HG03439 (cell line): Measurements from ENCODE around the gene MSL1.
A peak's percentile ranks its signal among the peaks of the same experiment; 100 is the strongest.

Experiments used
- ATAC-seq: cut with Tn5 transposase; IDR thresholded peaks from one replicate; pipeline ENCODE4 v1.9.1; 2021; ENCODE audit warnings: mild to moderate bottlenecking, moderate library complexity; ENCODE audit not compliant: unreplicated experiment

MSL1 gene

GRCh38 chr17:40103688-40104087 lies 18.1 kb upstream of the MSL1 start:
- no peak for ATAC-seq

- ATAC-seq, result no peak
These were observed 16.9 kb upstream of the MSL1 start for GRCh38 chr17:40104594-40105486.

DNA sequence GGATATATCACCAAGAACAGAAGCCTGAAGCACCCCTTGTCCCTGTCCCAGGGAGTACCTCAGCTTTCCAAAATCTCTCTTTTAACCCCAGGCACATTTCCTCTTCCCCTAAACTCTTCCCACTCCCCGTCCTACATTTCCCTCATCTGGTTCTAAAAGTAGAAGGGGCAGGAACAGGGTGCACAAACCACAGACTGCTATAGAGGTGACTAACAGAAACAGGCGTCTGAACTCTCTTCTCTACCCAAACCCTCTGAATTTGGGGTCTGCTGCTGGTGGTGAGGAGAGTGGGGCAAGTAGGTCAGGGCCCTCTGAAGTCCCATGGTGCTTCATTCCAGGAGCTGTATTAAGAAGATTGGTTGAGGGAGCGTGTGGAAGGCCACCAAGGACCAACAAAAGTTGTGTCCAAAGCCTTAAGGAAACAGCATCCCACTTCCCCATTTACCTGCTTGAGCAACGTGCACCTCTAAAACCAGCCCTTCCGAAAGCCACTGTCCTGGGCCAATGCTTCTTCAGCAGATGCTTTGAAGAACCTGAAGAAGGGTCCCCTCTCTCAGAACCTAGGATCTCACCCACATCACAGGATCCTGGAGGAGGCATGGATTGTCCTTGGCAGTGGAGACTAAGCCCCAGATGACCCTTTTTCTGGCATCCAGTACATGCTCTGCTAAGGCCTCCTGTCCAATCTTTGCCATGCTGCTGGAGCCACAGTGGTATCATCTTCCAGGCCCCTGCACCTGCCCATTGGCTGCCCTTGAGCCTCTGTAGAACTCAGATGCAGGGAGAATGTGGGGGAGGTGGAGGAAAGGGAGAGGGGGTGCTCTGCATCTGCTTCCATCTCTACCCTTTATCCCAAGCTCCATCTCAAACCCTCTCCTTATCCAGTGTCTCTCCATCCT lies 15.7 kb upstream of the MSL1 start:
- no peak for ATAC-seq

- ATAC-seq, result no peak
These were observed 14.8 kb upstream of the MSL1 start for GRCh38 chr17:40106760-40107521.

- no peak for ATAC-seq
These were observed 14.1 kb upstream of the MSL1 start for GRCh38 chr17:40107522-40108174.

DNA sequence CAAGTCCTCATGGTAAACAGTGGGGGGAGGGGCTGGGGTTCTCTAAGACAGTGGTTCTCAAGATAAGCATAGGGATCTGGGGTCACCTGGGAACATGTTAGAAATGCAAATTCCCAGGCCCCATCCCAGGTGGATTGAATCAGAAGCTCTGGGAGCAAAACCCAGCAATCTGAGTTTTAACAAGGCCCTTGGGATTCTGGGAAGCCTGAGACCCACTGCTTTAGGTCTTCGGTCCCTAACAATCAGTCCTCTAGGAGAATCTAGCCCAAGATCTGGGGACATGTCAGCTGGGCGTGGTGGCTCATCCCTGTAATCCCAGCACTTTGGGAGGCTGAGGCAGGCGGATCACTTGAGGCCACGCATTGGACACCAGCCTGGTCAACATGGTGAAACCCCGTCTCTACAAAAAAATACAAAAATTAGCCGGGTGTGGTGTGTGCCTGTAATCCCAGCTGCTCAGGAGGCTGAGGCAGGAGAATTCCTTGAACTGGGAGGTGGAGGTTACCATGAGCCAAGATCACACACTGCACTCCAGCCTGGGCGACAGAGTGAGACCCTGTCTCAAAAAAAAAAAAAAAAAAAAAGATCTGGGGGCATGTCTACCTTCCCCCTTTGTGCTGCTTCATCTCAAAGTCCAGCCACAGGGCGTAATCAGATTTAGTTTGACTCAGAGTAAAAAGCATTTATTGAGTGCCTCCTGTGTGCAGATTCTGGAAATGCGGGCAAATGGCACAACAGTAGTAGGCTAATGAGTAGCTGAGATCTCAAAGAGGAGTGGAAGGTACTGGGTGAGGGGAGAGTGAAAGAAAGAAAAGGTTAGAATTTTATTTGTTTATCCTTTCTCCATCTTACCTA lies 12.6 kb upstream of the MSL1 start:
- ATAC-seq, result no peak

DNA sequence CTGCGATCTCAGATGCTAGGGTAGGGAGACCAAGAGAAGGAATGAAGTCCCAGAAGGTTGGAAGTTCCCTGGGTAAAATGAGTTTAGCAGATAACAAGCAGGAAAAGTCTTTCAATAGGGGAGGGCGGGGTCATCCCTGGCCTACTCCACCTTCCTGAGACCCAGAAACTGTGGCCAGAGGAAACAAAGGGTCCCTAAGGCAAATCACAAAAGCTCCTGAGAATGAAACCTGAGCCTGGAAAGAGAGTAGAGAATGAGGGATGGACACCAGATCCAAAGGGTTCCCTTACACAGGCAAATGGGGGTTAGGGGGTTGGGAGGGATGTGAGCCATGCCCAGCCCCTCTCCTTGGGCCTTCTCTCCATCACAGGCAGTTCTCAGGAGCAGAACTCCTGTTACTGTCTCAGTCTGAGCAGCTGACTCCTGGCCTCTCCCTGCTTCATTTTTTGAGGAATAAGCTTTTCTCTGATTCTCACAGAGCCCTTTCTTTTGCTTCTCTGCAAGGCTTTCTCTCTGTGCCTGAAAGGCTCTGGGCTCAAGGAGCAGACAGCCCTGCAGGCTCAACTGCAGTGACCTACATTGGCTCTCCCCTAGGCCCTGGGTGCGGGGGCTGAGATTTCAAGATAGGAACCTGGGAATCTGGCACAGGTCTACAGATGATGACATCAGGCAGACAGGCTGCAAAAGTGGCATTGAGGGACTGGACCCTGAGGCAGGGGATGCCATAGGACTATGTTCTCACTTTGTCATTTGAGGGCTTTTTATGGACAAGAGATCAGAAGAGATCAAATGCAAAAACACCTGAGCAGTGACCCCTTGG lies 11.5 kb upstream of the MSL1 start:
- ATAC-seq, result no peak

DNA sequence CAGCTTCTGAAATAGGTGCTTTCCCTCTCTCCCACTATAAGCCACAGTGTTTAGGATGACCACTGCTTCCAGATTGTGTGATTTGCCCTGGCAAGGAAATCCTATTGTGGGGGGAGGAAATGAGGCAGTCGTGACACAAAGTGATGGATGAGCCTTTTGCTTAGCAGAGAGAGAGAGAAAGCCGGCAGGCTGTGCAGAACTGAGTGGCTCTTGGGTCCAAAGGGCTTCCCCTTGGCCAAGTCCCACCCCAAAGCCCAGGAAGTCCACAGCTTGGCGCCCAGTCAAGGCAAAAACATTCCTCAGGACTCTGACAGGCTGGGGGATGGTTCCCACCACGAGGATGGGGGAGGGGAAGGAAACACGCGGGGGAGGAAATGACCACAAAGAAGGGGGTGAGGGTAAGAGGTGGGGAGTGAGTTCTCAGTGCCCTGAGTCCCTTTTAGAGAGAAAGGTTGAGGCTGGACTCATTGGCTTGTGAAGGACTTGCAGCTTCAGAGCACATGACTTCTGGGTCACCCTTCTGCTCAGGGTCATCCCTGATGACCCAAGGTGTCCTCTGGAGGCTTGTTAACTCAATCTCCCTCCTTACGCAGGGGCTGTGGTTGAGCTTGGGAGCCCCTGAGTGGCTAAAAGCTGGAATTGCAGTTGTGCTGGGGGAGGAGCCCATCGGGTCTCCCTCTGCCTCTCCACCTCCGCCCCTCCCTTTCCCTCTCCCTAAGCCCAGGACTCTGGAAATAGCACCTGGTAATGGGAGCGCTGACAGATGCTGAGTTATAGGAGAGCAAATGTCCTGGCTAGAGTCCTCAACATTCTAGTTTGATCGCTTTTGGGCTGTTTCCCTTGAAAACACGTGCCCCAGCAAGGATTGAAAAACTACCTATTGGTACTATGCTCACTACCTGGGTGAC lies 10.3 kb upstream of the MSL1 start:
- no peak for ATAC-seq

DNA sequence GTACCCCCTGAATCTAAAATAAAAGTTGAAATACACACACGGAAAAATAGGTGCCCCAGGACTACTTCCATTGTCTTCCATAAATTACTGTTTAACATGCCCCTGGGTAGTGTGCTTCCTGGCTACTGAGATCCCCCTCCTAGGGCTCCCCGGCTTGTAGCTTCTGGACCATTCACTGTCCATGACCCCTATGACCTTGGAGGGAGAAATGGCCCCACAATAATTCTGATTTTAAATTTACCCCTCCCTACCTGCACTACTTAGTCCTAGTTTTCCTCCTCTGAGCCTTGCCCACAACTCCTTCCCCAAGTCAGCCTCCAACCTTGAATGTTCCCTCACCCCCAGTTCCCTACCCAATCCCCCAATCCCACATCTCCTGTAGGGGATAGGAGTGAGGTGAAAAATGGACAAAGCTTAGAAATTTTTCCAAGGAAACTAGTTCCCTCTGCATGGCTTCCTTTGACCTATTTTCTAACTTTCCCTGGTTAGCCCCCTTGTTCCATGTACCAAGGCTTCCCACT lies 9.5 kb upstream of the MSL1 start:
- no peak for ATAC-seq

- ATAC-seq, result no peak
These were observed 9.1 kb upstream of the MSL1 start for GRCh38 chr17:40112718-40113109.

- ATAC-seq, result peak; percentile 75
These were observed 8.5 kb upstream of the MSL1 start for GRCh38 chr17:40113110-40113906.

DNA sequence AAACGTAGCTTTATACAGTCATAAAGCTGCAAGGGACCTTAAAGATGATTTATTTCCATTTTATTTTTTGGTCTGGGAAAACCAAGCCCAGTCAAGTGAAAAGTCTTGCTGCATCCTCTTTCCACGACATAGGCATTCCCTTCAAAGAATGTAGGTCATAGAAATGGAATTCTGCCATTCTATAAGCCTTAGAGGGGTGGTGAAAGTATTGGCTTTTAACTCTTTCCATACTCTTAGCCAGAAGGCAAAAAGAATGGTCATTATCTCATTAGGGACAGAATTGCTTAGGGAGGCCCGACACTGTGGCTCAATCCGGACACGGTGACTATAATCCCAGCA lies 7.9 kb upstream of the MSL1 start:
- ATAC-seq, result no peak

DNA sequence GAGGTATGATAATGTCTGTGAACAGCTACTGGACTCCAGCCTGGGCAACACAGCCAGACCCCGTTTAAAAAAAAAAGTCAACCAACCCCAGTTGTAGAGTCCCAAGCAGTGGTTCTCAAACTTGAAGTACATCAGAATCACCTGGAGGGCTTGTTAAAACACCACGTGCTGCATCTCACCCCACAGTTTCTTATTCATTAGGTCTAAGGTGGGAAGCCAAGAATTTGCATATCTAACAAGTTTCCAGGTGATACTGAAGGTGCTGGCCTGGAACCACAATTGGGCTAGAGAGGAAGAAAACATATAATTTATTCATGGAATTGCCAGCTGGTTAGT lies 6.7 kb upstream of the MSL1 start:
- no peak for ATAC-seq

- peak; percentile 34 for ATAC-seq
These were observed 596 bp downstream of the MSL1 start for GRCh38 chr17:40122136-40122998.

- ATAC-seq, result peak; percentile 34
These were observed 1.4 kb downstream of the MSL1 start for GRCh38 chr17:40122999-40123810.
